ENCODE measurements around the gene SLC8A1.
"Not testable (repeated sequence)": the region's sequence is repeated elsewhere in the genome, so short reads cannot be mapped to it uniquely, and the experiment has no call there.

Gene SLC8A1

DNA sequence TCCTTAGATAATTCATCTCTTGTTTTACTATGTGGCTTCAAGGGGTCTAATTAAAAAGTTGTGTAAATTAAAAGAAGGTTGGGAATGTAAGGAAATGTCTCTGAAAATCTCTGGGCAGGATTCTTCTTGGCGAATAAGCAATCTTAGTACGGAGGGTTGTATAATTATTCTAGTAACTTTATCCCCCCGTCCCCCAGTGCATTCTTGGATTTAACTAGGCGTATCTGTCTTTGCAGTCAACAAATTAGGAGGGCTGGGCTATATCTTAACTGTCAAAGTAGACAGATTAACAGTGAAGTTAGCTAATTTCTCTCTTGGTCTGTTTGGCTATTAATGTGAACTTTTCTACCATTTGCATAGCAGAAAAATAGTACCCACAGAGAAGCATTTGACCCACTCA, 343.0 kb downstream of the SLC8A1 start:
- DNase-seq (ENCODE audit: low read depth), result no peak

DNA sequence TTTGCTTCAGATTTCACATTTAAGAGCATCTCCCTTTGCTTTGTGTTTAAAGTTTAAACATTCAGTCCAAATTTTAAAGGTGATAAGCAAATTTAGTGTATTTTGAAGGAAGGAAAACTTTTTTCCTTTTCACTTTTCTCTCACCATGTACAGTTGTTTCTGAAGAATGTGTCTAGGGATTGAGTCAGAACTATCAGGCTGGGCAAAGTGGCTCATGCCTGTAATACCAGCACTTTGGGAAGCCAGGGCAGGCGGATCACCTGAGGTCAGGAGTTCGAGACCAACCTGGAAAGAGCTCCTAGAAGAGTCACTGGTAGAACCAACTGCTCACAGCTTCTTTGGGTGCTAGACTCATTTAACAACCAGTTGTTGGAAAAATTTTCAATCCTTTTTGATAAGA, 345.8 kb downstream of the SLC8A1 start:
- no peak for DNase-seq (ENCODE audit: low read depth)

- no peak for DNase-seq (ENCODE audit: low read depth)
Measured at GRCh38 chr2:40105593-40105992, 346.3 kb downstream of the SLC8A1 start.

DNA sequence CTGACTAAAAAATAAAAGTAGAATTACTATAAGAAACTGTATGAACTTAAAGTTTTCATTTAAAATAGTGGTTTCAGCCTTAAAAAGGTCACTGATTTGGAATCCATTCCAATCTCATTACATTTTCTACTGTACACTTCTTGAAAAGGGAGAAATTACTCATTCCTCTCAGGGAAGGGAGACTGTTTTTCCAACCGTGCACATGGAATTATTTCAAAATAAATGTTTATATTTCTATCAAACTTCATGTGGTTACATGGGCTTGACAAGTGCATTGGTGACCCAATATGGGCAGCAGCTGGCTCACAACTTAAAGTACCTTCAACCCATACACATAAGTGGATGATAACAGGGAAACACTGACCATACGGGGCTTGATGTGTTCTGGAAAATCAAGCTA, 348.3 kb downstream of the SLC8A1 start:
- DNase-seq (ENCODE audit: low read depth), result no peak

DNA sequence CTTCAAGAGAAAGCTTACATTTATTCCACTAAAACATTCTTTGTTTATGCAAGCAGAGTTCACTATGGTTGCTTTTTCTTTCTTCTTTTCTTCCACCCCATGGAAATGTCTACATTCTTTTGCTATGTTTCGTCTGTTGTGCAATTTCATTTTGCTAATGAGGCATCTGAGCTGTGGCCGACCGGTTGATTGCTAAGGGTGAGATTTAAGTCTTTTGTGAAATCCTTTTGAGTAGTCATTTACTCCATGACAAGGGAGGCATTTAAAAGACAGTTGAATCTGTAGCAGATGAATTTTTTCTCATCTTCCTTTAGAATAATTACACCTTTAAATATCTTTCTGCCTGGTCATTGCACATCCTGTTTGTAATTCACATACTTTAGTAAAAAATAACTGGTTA, 348.7 kb downstream of the SLC8A1 start:
- DNase-seq (ENCODE audit: low read depth), result no peak

DNA sequence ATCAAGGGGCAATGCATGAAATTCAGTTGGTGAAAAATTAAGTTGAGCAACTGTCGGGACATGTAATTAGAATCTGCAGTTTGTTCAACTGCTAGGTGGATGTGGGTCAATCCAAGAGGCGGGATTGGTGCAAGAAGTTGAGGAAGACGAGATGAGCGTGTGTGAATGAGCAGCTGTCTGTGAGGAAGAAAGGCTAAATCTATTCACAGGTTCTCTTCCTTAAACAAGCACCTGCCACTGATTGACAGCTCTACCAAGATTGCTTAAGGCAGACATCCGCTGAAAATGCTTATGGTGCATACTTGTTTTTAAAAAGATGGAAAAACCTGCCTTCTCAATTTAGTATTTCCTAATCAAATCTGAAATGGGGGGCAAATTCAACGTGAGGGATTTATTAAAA, 349.4 kb downstream of the SLC8A1 start:
- DNase-seq (ENCODE audit: low read depth), result no peak

- no peak for DNase-seq (ENCODE audit: low read depth)
Measured at GRCh38 chr2:40101131-40101575, 350.7 kb downstream of the SLC8A1 start.

DNA sequence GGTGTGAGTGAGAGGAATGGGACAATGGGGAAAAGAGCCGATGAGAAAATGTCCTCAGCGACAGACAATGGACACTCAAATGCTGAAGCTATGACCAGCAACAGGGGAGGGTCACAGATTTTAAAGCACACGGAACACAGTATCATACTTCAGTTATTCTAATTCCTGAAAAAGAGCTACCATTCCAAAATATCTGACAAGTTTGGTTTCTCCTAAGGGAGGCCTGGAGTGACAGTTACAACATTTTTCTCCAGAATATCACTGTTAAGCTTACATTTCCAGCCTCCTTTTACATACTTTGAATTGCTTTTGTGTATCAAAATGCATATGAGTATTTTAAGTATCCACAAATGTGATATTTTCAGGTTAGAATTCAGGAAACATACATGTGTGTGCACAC, 351.2 kb downstream of the SLC8A1 start:
- DNase-seq (ENCODE audit: low read depth), result no peak

- DNase-seq (ENCODE audit: low read depth), result no peak
Measured at GRCh38 chr2:40098786-40099470, 353.0 kb downstream of the SLC8A1 start.

GRCh38 chr2:40097691-40098385, 354.1 kb downstream of the SLC8A1 start:
- no peak for DNase-seq (ENCODE audit: low read depth)

GRCh38 chr2:40096360-40096759, 355.5 kb downstream of the SLC8A1 start:
- DNase-seq (ENCODE audit: low read depth), result no peak

DNA sequence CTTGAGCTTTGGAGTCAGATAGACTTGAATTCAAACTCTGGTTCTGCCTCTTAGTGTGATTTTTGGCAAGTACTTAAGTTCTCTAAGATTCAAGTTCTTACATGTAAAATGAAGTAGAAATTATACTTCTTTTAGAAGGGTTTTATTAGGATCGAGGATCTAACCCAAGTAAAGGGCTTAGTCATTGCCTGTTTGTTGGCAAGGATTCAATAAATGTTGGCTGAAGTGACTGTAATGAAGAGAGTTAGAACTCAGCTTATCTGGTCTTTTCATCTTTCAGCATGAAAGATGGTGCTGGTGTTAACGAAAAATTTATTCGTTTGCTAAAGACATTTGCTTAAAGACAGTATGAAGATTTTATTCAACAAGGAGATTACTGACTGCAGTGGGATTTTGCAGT, 356.9 kb downstream of the SLC8A1 start:
- DNase-seq (ENCODE audit: low read depth), result no peak

- DNase-seq (ENCODE audit: low read depth), result no peak
Measured at GRCh38 chr2:40094451-40094850, 357.4 kb downstream of the SLC8A1 start.

GRCh38 chr2:40093021-40093675, 358.7 kb downstream of the SLC8A1 start:
- DNase-seq (ENCODE audit: low read depth), result no peak

DNA sequence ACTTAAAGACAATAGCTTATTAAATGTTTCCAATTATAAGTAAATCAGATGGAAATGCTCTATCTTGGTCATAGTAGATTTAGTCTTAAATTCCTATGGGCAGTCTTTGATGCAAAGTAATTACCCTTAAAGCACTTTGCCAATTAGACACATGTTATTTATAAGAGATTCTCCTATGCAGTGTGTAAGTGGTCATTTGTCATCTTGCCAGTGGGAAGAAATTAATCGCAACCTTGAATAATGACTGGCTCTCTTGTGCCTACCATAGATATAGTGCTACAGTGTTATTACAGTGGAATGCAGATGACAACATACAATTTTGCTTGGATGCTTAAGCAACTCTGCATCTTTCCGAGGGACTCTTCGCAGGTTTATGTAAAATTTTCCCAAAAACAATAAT, 361.8 kb downstream of the SLC8A1 start:
- no peak for DNase-seq (ENCODE audit: low read depth)

DNA sequence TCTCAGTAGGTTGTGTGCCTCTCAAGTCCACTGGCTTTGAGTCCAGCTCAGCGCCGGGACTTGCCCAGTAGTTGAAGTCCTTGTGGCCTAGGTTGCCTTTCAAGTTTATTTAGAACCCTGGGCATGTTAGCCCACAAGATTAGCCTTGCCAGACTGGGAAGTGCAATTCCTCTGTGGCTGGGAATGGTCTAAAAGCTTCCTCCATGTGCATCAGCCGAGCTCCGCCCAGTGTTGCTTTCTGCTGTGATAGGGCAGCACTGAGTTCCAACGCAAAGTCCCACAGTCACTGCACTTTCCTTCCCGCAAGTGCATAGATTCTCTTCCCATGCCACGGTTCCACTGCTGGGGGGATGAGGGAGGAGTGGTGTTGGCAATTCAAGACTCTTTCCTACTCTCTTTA, 364.0 kb downstream of the SLC8A1 start:
- DNase-seq (ENCODE audit: low read depth), result no peak

GRCh38 chr2:40087434-40087833, 364.5 kb downstream of the SLC8A1 start:
- no peak for DNase-seq (ENCODE audit: low read depth)

DNA sequence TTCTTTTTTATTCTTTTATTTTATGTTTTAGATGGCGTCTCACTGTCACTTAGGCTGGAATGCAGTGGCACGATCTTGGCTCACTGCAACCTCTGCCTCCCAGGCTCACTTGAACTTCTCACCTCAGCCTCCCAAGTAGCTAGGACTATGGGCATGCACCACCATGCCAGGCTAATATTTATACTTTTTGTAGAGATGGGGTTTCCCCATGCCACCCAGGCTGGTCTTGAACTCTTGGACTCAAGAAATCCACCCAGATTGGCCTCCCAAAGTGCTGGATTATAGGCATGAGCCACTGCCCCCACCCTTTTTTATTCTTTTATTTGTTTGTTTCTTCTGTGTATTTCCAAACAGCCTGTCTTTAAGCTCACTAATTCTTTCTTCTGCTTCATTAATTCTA, 366.1 kb downstream of the SLC8A1 start:
- DNase-seq (ENCODE audit: low read depth), result no peak

GRCh38 chr2:40073336-40073735, 378.6 kb downstream of the SLC8A1 start:
- not testable (repeated sequence) for DNase-seq (ENCODE audit: low read depth)

DNA sequence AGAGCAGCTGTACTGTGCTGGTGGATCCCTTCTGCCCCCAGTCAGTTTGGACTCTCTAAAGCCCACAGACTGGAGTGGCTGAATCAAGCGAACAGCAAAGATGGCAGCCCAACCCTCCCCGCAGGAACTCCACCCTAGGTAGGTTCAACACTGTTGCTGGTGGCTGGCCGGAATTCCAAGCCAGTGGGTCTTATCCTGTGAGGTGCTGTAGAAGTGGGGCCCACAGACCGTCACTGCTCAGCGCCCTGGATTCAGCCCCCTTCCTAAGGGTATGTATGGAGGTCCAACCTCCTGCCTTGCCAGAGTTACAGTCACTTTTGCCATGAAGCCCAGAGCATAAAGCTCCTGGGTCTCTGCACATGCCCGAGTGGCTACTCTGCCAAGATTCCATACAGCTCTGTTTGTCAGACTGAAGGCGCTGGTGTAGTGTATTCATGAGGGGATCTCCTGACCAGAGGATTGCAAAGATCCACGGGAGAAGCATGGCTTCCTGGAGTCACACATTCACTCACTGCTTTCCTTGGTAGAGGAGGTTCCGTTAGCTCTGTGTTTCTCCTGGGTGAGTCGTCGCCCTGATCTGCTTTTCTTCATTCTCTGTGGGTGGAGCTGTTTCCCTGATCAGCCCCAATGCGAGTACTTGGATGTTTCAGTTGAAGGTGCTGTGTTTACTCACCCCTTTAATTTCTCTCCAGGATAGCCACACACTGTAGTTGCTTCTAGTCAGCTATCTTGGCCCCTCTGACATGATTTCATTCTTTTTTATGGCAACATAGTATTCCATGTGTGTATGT, 379.3 kb downstream of the SLC8A1 start:
- no peak for DNase-seq (ENCODE audit: low read depth)

GRCh38 chr2:40062381-40062780, 389.5 kb downstream of the SLC8A1 start:
- no peak for DNase-seq (ENCODE audit: low read depth)

- DNase-seq (ENCODE audit: low read depth), result no peak
Measured at GRCh38 chr2:40049781-40050180, 402.1 kb downstream of the SLC8A1 start.

GRCh38 chr2:40048506-40048905, 403.4 kb downstream of the SLC8A1 start:
- no peak for DNase-seq (ENCODE audit: low read depth)
